ENCODE measurements around the gene ADORA3. TPM values are rescaled to one million over a fixed set of nuclear protein-coding genes. Genes with fewer than 3 reads are reported as not detected.

Gene ADORA3
- total RNA-seq, 1 experiment from 2014 or later = not detected

- intact Hi-C loops (cut with micrococcal nuclease; ENCODE audit: unreplicated experiment) = no loop called here
- TF ChIP-seq CTCF (IDR thresholded peaks at IDR 0.05; ENCODE audit: unreplicated experiment) = no peak
- no peak overlapping the region for H3K4me3 Mint-ChIP-seq (ENCODE audit: low read depth, unreplicated experiment)
- H3K36me3 Mint-ChIP-seq (ENCODE audit: insufficient read depth, unreplicated experiment) = no peaks in the 10 kb centered on the region
- H3K4me1 Mint-ChIP-seq (ENCODE audit: low read depth, unreplicated experiment) = no peaks in the 10 kb centered on the region
- CTCF ChIA-PET = no interaction called here
- BruUV-seq (replicated peaks) = no TSS peak
- H3K27ac Mint-ChIP-seq (ENCODE audit: unreplicated experiment) = no peak overlapping the region
- DNase-seq = no peak
- no peaks in the 10 kb centered on the region for H3K27me3 Mint-ChIP-seq (ENCODE audit: unreplicated experiment)
- no peaks in the 10 kb centered on the region for H3K9me3 Mint-ChIP-seq (ENCODE audit: low read depth, unreplicated experiment)
These were observed 32.1 kb upstream of the ADORA3 start for GRCh38 chr1:111535256-111536191.

DNA sequence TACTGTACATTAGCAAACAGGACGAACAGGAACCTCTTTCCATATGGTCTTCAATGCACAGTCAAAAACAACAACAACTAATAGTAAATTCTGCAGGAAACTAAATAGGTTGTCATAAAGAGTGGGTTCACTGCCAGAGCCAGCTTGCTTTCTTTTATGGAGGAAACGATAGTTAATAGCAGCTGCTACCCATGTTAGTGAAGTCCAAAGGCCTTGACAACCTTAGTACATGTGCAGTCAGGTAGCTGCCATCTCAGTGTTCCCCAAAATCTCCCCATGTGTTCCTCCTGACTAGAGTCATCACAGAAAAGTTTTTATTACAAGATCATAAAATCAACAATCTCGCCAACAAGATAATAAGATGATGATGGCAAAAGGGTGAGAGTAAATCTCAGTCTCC is 16.6 kb upstream of the ADORA3 start:
- BruUV-seq (replicated peaks) = no TSS peak
- no peaks in the 10 kb centered on the region for H3K36me3 Mint-ChIP-seq (ENCODE audit: insufficient read depth, unreplicated experiment)
- H3K9me3 Mint-ChIP-seq (ENCODE audit: low read depth, unreplicated experiment) = no peaks in the 10 kb centered on the region
- H3K4me3 Mint-ChIP-seq (ENCODE audit: low read depth, unreplicated experiment) = no peak overlapping the region
- CTCF ChIA-PET = no interaction called here
- intact Hi-C loops (cut with micrococcal nuclease; ENCODE audit: unreplicated experiment) = no loop called here
- no peak for TF ChIP-seq CTCF (IDR thresholded peaks at IDR 0.05; ENCODE audit: unreplicated experiment)
- H3K27ac Mint-ChIP-seq (ENCODE audit: unreplicated experiment) = no peak overlapping the region
- H3K4me1 Mint-ChIP-seq (ENCODE audit: low read depth, unreplicated experiment) = no peaks in the 10 kb centered on the region
- no peak for DNase-seq
- H3K27me3 Mint-ChIP-seq (ENCODE audit: unreplicated experiment) = no peaks in the 10 kb centered on the region

- no TSS peak for BruUV-seq (replicated peaks)
- Mint-ChIP-seq H3K27ac (ENCODE audit: unreplicated experiment) (no peak overlapping the region), H3K4me1 (ENCODE audit: low read depth, unreplicated experiment) (no peaks in the 10 kb centered on the region), H3K36me3 (ENCODE audit: insufficient read depth, unreplicated experiment) (no peaks in the 10 kb centered on the region), H3K27me3 (ENCODE audit: unreplicated experiment) (no peaks in the 10 kb centered on the region), H3K4me3 (ENCODE audit: low read depth, unreplicated experiment) (no peak overlapping the region), H3K9me3 (ENCODE audit: low read depth, unreplicated experiment) (no peaks in the 10 kb centered on the region)
- no peak for DNase-seq
- CTCF ChIA-PET = no interaction called here
- no peak for TF ChIP-seq CTCF (IDR thresholded peaks at IDR 0.05; ENCODE audit: unreplicated experiment)
- intact Hi-C loops (cut with micrococcal nuclease; ENCODE audit: unreplicated experiment) = no loop called here
These were observed 14.2 kb upstream of the ADORA3 start for GRCh38 chr1:111517469-111518225.

GRCh38 chr1:111516005-111516535 is 12.6 kb upstream of the ADORA3 start:
- no TSS peak for BruUV-seq (replicated peaks)
- Mint-ChIP-seq H3K36me3 (ENCODE audit: insufficient read depth, unreplicated experiment) (no peaks in the 10 kb centered on the region), H3K4me3 (ENCODE audit: low read depth, unreplicated experiment) (no peak overlapping the region), H3K27ac (ENCODE audit: unreplicated experiment) (no peak overlapping the region), H3K27me3 (ENCODE audit: unreplicated experiment) (no peaks in the 10 kb centered on the region), H3K9me3 (ENCODE audit: low read depth, unreplicated experiment) (no peaks in the 10 kb centered on the region), H3K4me1 (ENCODE audit: low read depth, unreplicated experiment) (no peaks in the 10 kb centered on the region)
- DNase-seq = no peak
- intact Hi-C loops (cut with micrococcal nuclease; ENCODE audit: unreplicated experiment) = no loop called here
- TF ChIP-seq CTCF (IDR thresholded peaks at IDR 0.05; ENCODE audit: unreplicated experiment) = no peak
- CTCF ChIA-PET = no interaction called here
